Lower lobe of right lung (tissue), 2 donors: ENCODE data around the gene RPUSD4. TPM values are rescaled to one million over a fixed set of nuclear protein-coding genes. Genes with fewer than 3 reads are reported as not detected.

ENCODE experiments used
- ATAC-seq, 2 donors: fragments of 200-7000 bp; cut with Tn5 transposase; one replicate each; pipeline ENCODE4 v1.9.1; 2020 to 2022; ENCODE audit warnings: mild to moderate bottlenecking in 2 of 2, moderate library complexity in 2 of 2
- DNase-seq: peaks from one replicate; pipeline ENCODE4 v3.0.0-alpha.2; 2020
- H3K27ac ChIP-seq: fragments of 200-600 bp; one replicate; pipeline ENCODE4 v1.8.0; 2022
- H3K27me3 ChIP-seq: fragments of 200-600 bp; one replicate; pipeline ENCODE4 v1.8.0; 2022; ENCODE audit warnings: low read depth
- H3K36me3 ChIP-seq: fragments of 200-600 bp; one replicate; pipeline ENCODE4 v1.8.0; 2022; ENCODE audit warnings: mild to moderate bottlenecking
- H3K4me1 ChIP-seq: fragments of 200-600 bp; one replicate; pipeline ENCODE4 v1.8.0; 2022
- H3K4me3 ChIP-seq: fragments of 200-600 bp; one replicate; pipeline ENCODE4 v1.8.0; 2022; ENCODE audit warnings: mild to moderate bottlenecking
- H3K9me3 ChIP-seq: fragments of 200-600 bp; one replicate; pipeline ENCODE4 v1.8.0; 2022
- intact Hi-C: fragments of 100-400 bp; cut with DNase I; formaldehyde crosslinking; loops from one replicate; pipeline ENCODE4 v1.11.0; 2022
- total RNA-seq: library from RNA; stranded (reverse); fragmentation: NEBNext Ultra II Directional; extraction: Animal tissue kit (Norgen Biotek cat#: 25700); gene quantifications from one replicate; pipeline ENCODE4 v1.2.1, GENCODE V29; 2021
- TF ChIP-seq, protein P1 (sequence below): fragments of 200-600 bp; IDR thresholded peaks from one replicate; pipeline ENCODE4 v1.8.0; 2022; ENCODE audit warnings: antibody characterized with exemption, mild to moderate bottlenecking
- donor health status: DM: no; HTN: yes; CAD: no; lungs with severe emphysema.

Gene RPUSD4
- total RNA-seq, 1 donor from 2014 or later = 25.8 TPM

DNA sequence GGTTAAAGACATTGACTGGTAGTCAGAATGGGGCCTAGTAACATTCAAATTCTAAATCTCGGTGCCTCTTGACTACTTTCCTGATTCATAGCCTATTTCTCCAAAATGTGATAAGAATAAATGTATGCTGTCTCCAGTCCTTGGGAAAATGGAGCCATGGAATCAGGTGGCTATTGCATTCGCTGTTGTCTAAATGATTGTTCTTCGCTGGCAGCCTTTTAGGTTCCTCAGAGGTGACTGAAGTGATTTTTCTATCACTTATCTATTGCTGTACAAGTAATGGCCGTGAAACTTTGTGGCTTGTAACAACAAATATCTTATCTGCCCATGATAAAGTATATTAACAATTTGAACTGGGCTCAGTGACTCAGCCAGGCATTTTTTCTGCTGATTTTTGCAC lies 41.8 kb upstream of the RPUSD4 start:
- H3K4me1 ChIP-seq = no peaks in the 10 kb centered on the region
- peaks cover 81% of the 10 kb centered on the region for H3K36me3 ChIP-seq
- no peak overlapping the region for H3K27ac ChIP-seq
- ATAC-seq (no peak), DNase-seq (no peak)
- H3K27me3 ChIP-seq = no peaks in the 10 kb centered on the region
- H3K4me3 ChIP-seq = no peak overlapping the region
- intact Hi-C loops = no loop called here
- no peaks in the 10 kb centered on the region for H3K9me3 ChIP-seq
- TF ChIP-seq, protein P1, sequence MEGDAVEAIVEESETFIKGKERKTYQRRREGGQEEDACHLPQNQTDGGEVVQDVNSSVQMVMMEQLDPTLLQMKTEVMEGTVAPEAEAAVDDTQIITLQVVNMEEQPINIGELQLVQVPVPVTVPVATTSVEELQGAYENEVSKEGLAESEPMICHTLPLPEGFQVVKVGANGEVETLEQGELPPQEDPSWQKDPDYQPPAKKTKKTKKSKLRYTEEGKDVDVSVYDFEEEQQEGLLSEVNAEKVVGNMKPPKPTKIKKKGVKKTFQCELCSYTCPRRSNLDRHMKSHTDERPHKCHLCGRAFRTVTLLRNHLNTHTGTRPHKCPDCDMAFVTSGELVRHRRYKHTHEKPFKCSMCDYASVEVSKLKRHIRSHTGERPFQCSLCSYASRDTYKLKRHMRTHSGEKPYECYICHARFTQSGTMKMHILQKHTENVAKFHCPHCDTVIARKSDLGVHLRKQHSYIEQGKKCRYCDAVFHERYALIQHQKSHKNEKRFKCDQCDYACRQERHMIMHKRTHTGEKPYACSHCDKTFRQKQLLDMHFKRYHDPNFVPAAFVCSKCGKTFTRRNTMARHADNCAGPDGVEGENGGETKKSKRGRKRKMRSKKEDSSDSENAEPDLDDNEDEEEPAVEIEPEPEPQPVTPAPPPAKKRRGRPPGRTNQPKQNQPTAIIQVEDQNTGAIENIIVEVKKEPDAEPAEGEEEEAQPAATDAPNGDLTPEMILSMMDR = no peak

DNA sequence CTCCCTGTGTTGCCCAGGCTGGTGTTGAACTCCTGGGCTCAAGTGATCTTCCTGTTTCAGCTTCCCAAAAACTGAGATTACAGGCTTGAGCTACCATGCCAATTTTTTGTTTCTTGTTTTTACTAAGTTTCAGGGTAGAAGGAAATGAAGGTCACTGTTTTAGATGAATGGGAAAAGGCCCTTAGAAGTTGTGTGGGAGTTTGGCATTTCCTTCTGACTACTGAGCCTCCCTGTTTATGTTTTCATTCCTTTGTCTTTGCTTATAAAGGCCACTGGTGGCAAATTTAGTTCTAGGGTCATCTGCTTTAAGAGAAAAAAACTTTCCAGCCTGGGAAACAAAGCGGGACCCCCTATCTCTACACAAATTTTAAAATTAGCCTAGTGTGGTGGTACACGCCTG lies 35.2 kb upstream of the RPUSD4 start:
- peaks cover 59% of the 10 kb centered on the region for H3K36me3 ChIP-seq
- H3K4me3 ChIP-seq = no peak overlapping the region
- no peak overlapping the region for H3K27ac ChIP-seq
- no peaks in the 10 kb centered on the region for H3K27me3 ChIP-seq
- no peaks in the 10 kb centered on the region for H3K4me1 ChIP-seq
- ATAC-seq (no peak), DNase-seq (no peak)
- no peaks in the 10 kb centered on the region for H3K9me3 ChIP-seq
- intact Hi-C loops = no loop called here
- TF ChIP-seq, protein P1 = no peak

DNA sequence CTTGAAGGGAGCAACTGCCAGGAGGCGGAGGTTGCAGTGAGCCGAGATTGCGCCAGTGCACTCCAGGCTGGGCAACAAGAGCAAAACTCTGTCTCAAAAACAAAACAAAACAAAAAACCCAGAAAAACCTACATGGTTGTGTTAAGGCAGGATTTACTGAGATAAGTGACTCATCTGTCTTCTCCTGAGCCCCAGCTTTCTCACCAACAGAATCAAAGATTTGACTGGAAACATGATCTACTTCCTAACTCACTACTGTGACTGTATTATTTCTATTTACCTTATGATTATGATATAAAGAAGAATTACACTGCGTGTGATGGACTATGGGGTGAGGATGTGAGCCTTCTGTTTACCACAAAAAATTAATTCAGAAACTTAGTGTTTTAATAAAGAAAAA lies 21.9 kb upstream of the RPUSD4 start:
- Histone ChIP-seq H3K9me3 (no peaks in the 10 kb centered on the region), H3K27me3 (no peaks in the 10 kb centered on the region), H3K27ac (no peak overlapping the region), H3K36me3 (peaks cover 30% of the 10 kb centered on the region), H3K4me1 (peaks cover 16% of the 10 kb centered on the region), H3K4me3 (no peak overlapping the region)
- TF ChIP-seq, protein P1 = no peak
- no peak for DNase-seq
- ATAC-seq = no peak
- intact Hi-C loops = no loop called here

DNA sequence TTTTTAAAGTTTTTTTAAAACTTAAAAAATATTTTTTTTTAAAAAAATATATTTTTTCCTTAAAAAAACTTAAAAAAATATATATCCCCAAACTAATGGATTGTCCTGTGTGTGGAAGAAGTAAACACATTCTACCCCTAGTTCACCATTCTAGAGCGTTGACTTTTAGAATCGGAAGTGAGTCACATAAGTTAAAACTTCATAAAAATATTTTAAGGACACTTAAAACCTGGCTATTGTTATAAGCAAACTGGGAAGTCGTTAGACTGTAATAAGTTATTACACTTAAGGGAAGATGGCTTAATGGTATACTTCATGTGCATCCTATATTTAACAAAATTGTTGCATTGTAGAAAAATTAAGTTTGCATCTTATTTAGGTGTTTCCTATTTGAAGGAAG lies 21.2 kb upstream of the RPUSD4 start:
- no peak overlapping the region for H3K27ac ChIP-seq
- peaks cover 16% of the 10 kb centered on the region for H3K4me1 ChIP-seq
- peaks cover 23% of the 10 kb centered on the region for H3K36me3 ChIP-seq
- ATAC-seq (no peak), DNase-seq (no peak)
- H3K4me3 ChIP-seq = no peak overlapping the region
- TF ChIP-seq, protein P1 = no peak
- H3K27me3 ChIP-seq = no peaks in the 10 kb centered on the region
- intact Hi-C loops = no loop called here
- no peaks in the 10 kb centered on the region for H3K9me3 ChIP-seq

DNA sequence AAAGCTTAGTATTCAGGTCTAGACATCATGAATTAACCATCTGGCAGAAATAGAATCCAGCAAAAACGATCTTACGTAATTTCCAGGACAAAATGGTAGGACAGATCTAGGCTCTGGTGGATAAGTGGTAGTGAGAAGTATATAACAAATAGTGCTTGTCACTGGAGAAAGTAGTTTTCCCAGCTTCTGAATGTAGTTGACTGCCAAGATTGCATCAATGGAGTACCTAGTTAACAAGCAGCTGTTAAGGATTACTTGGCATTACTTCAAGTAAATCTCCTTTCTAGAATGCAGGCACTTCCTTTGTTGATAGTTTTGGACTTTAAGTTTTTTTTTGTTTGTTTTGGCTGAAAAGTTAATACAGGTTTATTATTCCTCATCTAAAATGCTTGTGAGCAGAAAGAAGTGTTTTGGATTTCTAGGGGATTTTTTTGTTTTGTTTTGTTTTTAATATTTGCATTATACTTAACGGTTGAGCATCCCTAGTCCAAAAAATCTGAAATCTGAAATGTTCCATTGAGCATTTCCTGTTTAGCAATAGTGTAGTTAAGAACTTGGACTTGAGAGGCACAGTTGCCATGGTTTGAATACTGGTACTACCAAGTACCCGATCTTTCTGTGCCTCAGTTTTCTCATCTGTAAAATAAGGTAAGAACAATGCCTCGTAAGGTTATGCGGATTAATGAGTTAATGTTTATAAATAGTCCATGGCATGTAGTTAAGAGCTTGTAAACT lies 20.4 kb upstream of the RPUSD4 start:
- H3K27ac ChIP-seq = no peak overlapping the region
- no peaks in the 10 kb centered on the region for H3K9me3 ChIP-seq
- peak; percentile 92 to 97 for ATAC-seq
- DNase-seq = no peak
- peaks cover 16% of the 10 kb centered on the region for H3K4me1 ChIP-seq
- peaks cover 23% of the 10 kb centered on the region for H3K36me3 ChIP-seq
- TF ChIP-seq, protein P1 = no peak
- H3K27me3 ChIP-seq = no peaks in the 10 kb centered on the region
- H3K4me3 ChIP-seq = no peak overlapping the region
- intact Hi-C loops = no loop called here
